Mucosa of gallbladder (tissue), 1 donor: ENCODE measurements around the gene CSGALNACT2. TPM values are rescaled to one million over a fixed set of nuclear protein-coding genes. Genes with fewer than 3 reads are reported as not detected.

ENCODE experiments used
- DNase-seq: peaks from one replicate; pipeline ENCODE4 v3.0.0-alpha.2; 2020; ENCODE audit warnings: low spot score
- total RNA-seq: library from RNA; stranded (reverse); gene quantifications from one replicate; pipeline ENCODE4 v1.2.1, GENCODE V29; 2021
- donor health status: DM: no; HTN: no; CAD: no.

Gene CSGALNACT2
- total RNA-seq, 1 donor from 2014 or later: 18.0 TPM

GRCh38 chr10:43111921-43112607, 26.2 kb upstream of the CSGALNACT2 start:
- no peak for DNase-seq

- DNase-seq: no peak
Measured at GRCh38 chr10:43112608-43112961, 25.7 kb upstream of the CSGALNACT2 start.

GRCh38 chr10:43113201-43114087, 24.8 kb upstream of the CSGALNACT2 start:
- DNase-seq: no peak

- DNase-seq: no peak
Measured at GRCh38 chr10:43114088-43114742, 24.0 kb upstream of the CSGALNACT2 start.

GRCh38 chr10:43114743-43115611, 23.3 kb upstream of the CSGALNACT2 start:
- DNase-seq: no peak

- DNase-seq: no peak
Measured at GRCh38 chr10:43115881-43116595, 22.2 kb upstream of the CSGALNACT2 start.

GRCh38 chr10:43116596-43116995, 21.6 kb upstream of the CSGALNACT2 start:
- DNase-seq: no peak

- no peak for DNase-seq
Measured at GRCh38 chr10:43117031-43117776, 21.0 kb upstream of the CSGALNACT2 start.

GRCh38 chr10:43117777-43118583, 20.3 kb upstream of the CSGALNACT2 start:
- no peak for DNase-seq

- DNase-seq: no peak
Measured at GRCh38 chr10:43118631-43119415, 19.4 kb upstream of the CSGALNACT2 start.

GRCh38 chr10:43119416-43120115, 18.7 kb upstream of the CSGALNACT2 start:
- DNase-seq: no peak

- DNase-seq: no peak
Measured at GRCh38 chr10:43120116-43120928, 17.9 kb upstream of the CSGALNACT2 start.

- DNase-seq: no peak
Measured at GRCh38 chr10:43120929-43121314, 17.3 kb upstream of the CSGALNACT2 start.

GRCh38 chr10:43121444-43121843, 16.8 kb upstream of the CSGALNACT2 start:
- DNase-seq: no peak

GRCh38 chr10:43122096-43122495, 16.1 kb upstream of the CSGALNACT2 start:
- DNase-seq: no peak

- no peak for DNase-seq
Measured at GRCh38 chr10:43122826-43123225, 15.4 kb upstream of the CSGALNACT2 start.
